Body of pancreas (tissue), 4 donors: ENCODE data around the gene RBMS3. TPM values are rescaled to one million over a fixed set of nuclear protein-coding genes. Genes with fewer than 3 reads are reported as not detected.

Experiments
- ATAC-seq: fragments of 150-250 bp; one replicate; pipeline ENCODE4 v1.9.1; 2016
- DNase-seq, 4 donors: peaks; one replicate each; pipeline ENCODE4 v3.0.0-alpha.2; 2019
- H3K27ac ChIP-seq, 4 donors: fragments of 200-600 bp; sonication (generic); 1 replicate in 3 of 4; 2 replicates in 1 of 4; pipeline versions ENCODE4 v1.5.1 to v1.6.1; 2016 to 2019; ENCODE audit warnings: mild to moderate bottlenecking in 1 of 4, mixed read lengths in 1 of 4, moderate library complexity in 1 of 4
- H3K27me3 ChIP-seq, 2 donors: fragments of 200-600 bp; sonication (generic); one replicate each; pipeline ENCODE4 v1.6.0; 2016; ENCODE audit warnings: mild to moderate bottlenecking in 1 of 2
- H3K36me3 ChIP-seq, 2 donors: fragments of 200-600 bp; sonication (generic); replicated peaks in 1 of 2; 2 replicates each; pipeline ENCODE4 v1.5.1; 2016; ENCODE audit warnings: low read depth in 2 of 2; ENCODE audit not compliant: insufficient read depth in 1 of 2
- H3K4me1 ChIP-seq: fragments of 200-600 bp; sonication (generic); one replicate; pipeline ENCODE4 v1.6.0; 2016
- H3K4me3 ChIP-seq, 2 donors: fragments of 200-600 bp; sonication (generic); 1 replicate in 1 of 2; 2 replicates in 1 of 2; pipeline ENCODE4 v1.5.1; 2016 to 2019
- H3K9me3 ChIP-seq, 3 donors: fragments of 200-600 bp; sonication (generic); 1 replicate in 2 of 3; 2 replicates in 1 of 3; pipeline ENCODE4 v1.5.1; 2016
- CTCF ChIP-seq, 7 experiments: fragments of 450-650 bp in 4 of 7; fragments of 200-600 bp in 3 of 7; sonication (generic) in 3 of 7; IDR thresholded peaks; one replicate each; pipeline ENCODE4 v1.5.1; 2016 to 2019; ENCODE audit warnings: antibody characterized with exemption in 7 of 7
- POLR2A ChIP-seq, 3 donors: fragments of 450-650 bp; IDR thresholded peaks; one replicate each; pipeline ENCODE4 v1.6.1; 2016; ENCODE audit warnings: antibody characterized with exemption in 3 of 3, mild to moderate bottlenecking in 2 of 3
- whole genome bisulfite sequencing, 2 donors: methylation state at CpG; one replicate each; pipeline ENCODE4 v1.1.5; 2017; 5-methylcytosine and 5-hydroxymethylcytosine counted together
- intact Hi-C: fragments of 100-400 bp; cut with DNase I; formaldehyde crosslinking; loops from one replicate; pipeline ENCODE4 v1.15.1; 2023
- total RNA-seq, 2 donors: library from RNA; depleted of rRNA; stranded (reverse); fragments of >200 nt; gene quantifications; one replicate each; pipeline ENCODE4 v1.1.0, GENCODE V29; 2016

The RBMS3 gene
- total RNA-seq, 2 donors from 2014 or later, result 17.4 to 29.7 TPM

- intact Hi-C loops, result no loop called here
- Histone ChIP-seq H3K27ac (peak overlapping the region in 3 of 4 donors; percentile 15 to 64 (median 60)), H3K4me1 (peaks cover 22% of the 10 kb centered on the region), H3K9me3 (no peaks in the 10 kb centered on the region), H3K36me3 (no peaks in the 10 kb centered on the region), H3K4me3 (no peak overlapping the region), H3K27me3 (no peaks in the 10 kb centered on the region)
- WGBS, 2 donors, result 10 to 12% methylated on average over 5 to 7 of the region's 7 CpGs
- no peak for TF ChIP-seq CTCF (IDR thresholded peaks at IDR 0.05)
- no peak for TF ChIP-seq POLR2A (IDR thresholded peaks at IDR 0.05)
- DNase-seq, result peak; percentile 64 to 78 (median 78)
- ATAC-seq, result peak; percentile 81
These were observed 172.6 kb downstream of the RBMS3 start for GRCh38 chr3:29453284-29454001.

GRCh38 chr3:29454161-29454611 lies 173.3 kb downstream of the RBMS3 start:
- intact Hi-C loops, result no loop called here
- ATAC-seq (no peak), DNase-seq (no peak)
- H3K4me3 ChIP-seq, result no peak overlapping the region
- H3K4me1 ChIP-seq, result peaks cover 22% of the 10 kb centered on the region
- no peaks in the 10 kb centered on the region for H3K36me3 ChIP-seq
- H3K27me3 ChIP-seq, result no peaks in the 10 kb centered on the region
- WGBS, 2 donors, result 58 to 63% methylated on average over 5 of the region's 5 CpGs
- no peaks in the 10 kb centered on the region for H3K9me3 ChIP-seq
- peak overlapping the region in 2 of 4 donors; percentile 60 to 64 for H3K27ac ChIP-seq
- TF ChIP-seq POLR2A (IDR thresholded peaks at IDR 0.05), result no peak
- no peak for TF ChIP-seq CTCF (IDR thresholded peaks at IDR 0.05)

- Histone ChIP-seq H3K4me1 (peaks cover 22% of the 10 kb centered on the region), H3K9me3 (no peaks in the 10 kb centered on the region), H3K4me3 (no peak overlapping the region), H3K27me3 (no peaks in the 10 kb centered on the region), H3K27ac (no peak overlapping the region), H3K36me3 (no peaks in the 10 kb centered on the region)
- DNase-seq, result no peak
- intact Hi-C loops, result no loop called here
- WGBS, 2 donors, result 53 to 66% methylated on average over 2 of the region's 2 CpGs
- ATAC-seq, result no peak
- no peak for TF ChIP-seq POLR2A (IDR thresholded peaks at IDR 0.05)
- TF ChIP-seq CTCF (IDR thresholded peaks at IDR 0.05), result no peak
These were observed 176.0 kb downstream of the RBMS3 start for GRCh38 chr3:29456901-29457300.

- ATAC-seq (no peak), DNase-seq (no peak)
- Histone ChIP-seq H3K27me3 (no peaks in the 10 kb centered on the region), H3K27ac (no peak overlapping the region), H3K9me3 (no peaks in the 10 kb centered on the region), H3K4me3 (no peak overlapping the region), H3K36me3 (no peaks in the 10 kb centered on the region), H3K4me1 (no peaks in the 10 kb centered on the region)
- WGBS, 2 donors, result 64 to 71% methylated on average over 3 of the region's 3 CpGs
- intact Hi-C loops, result no loop called here
- TF ChIP-seq POLR2A (IDR thresholded peaks at IDR 0.05) (no peak), CTCF (IDR thresholded peaks at IDR 0.05) (no peak)
These were observed 182.4 kb downstream of the RBMS3 start for GRCh38 chr3:29463304-29463703.

- H3K36me3 ChIP-seq, result no peaks in the 10 kb centered on the region
- TF ChIP-seq POLR2A (IDR thresholded peaks at IDR 0.05), result no peak
- no peak for TF ChIP-seq CTCF (IDR thresholded peaks at IDR 0.05)
- DNase-seq, result no peak
- 6 to 13% methylated on average over 2 of the region's 2 CpGs for WGBS, 2 donors
- no peak for ATAC-seq
- no peaks in the 10 kb centered on the region for H3K9me3 ChIP-seq
- intact Hi-C loops, result no loop called here
- no peak overlapping the region for H3K4me3 ChIP-seq
- no peaks in the 10 kb centered on the region for H3K4me1 ChIP-seq
- H3K27me3 ChIP-seq, result no peaks in the 10 kb centered on the region
- no peak overlapping the region for H3K27ac ChIP-seq
These were observed 185.0 kb downstream of the RBMS3 start for GRCh38 chr3:29465836-29466235.
